H9 (cell line): ENCODE results near the gene CDC42EP5. TPM values are rescaled to one million over a fixed set of nuclear protein-coding genes. Genes with fewer than 3 reads are reported as not detected.

Experiments
- DNase-seq: peaks from one replicate; pipeline ENCODE4 v3.0.0-alpha.2; 2017
- H2AFZ ChIP-seq: one replicate; pipeline ENCODE4 v1.6.1; 2013; ENCODE audit warnings: mild to moderate bottlenecking, low read length, control low read depth, moderate library complexity
- H2AK5ac ChIP-seq: 2 replicates; pipeline ENCODE4 v1.6.1; 2013; ENCODE audit warnings: low read length, control low read depth, mixed read lengths; ENCODE audit not compliant: insufficient read length
- H2BK120ac ChIP-seq: one replicate; pipeline ENCODE4 v1.6.1; 2013; ENCODE audit warnings: low read depth, mild to moderate bottlenecking, low read length, control low read depth, inconsistent platforms; ENCODE audit not compliant: poor library complexity, severe bottlenecking
- H2BK12ac ChIP-seq: 2 replicates; pipeline ENCODE4 v1.6.1; 2013; ENCODE audit warnings: low read length, control low read depth, mixed read lengths, low read depth; ENCODE audit not compliant: insufficient read length
- H2BK15ac ChIP-seq: 2 replicates; pipeline ENCODE4 v1.6.1; 2013; ENCODE audit warnings: low read depth, low read length, control low read depth
- H2BK20ac ChIP-seq: one replicate; pipeline ENCODE4 v1.6.1; 2013; ENCODE audit warnings: low read depth, mild to moderate bottlenecking, low read length, control low read depth, inconsistent platforms; ENCODE audit not compliant: poor library complexity, severe bottlenecking
- H2BK5ac ChIP-seq: 2 replicates; pipeline ENCODE4 v1.6.1; 2013; ENCODE audit warnings: low read length, control low read depth, mixed read lengths; ENCODE audit not compliant: insufficient read length
- H3K14ac ChIP-seq: 2 replicates; pipeline ENCODE4 v1.6.1; 2013; ENCODE audit warnings: low read length, control low read depth; ENCODE audit not compliant: insufficient read depth
- H3K18ac ChIP-seq: 2 replicates; pipeline ENCODE4 v1.6.1; 2013; ENCODE audit warnings: low read depth, mild to moderate bottlenecking, mixed read lengths, low read length, control low read depth; ENCODE audit not compliant: insufficient read length
- H3K23ac ChIP-seq: 2 replicates; pipeline ENCODE4 v1.6.1; 2013; ENCODE audit warnings: low read length, control low read depth, mixed read lengths, low read depth; ENCODE audit not compliant: insufficient read length
- H3K23me2 ChIP-seq: 2 replicates; pipeline ENCODE4 v1.6.1; 2013; ENCODE audit warnings: low read depth, mild to moderate bottlenecking, mixed read lengths, low read length, control low read depth; ENCODE audit not compliant: insufficient read length, poor library complexity, severe bottlenecking
- H3K27ac ChIP-seq: 2 replicates; pipeline ENCODE4 v1.5.1; 2013; ENCODE audit warnings: low read length, control low read depth, mixed read lengths, low read depth; ENCODE audit not compliant: insufficient read length
- H3K27me3 ChIP-seq: 2 replicates; pipeline ENCODE4 v1.6.1; 2013; ENCODE audit warnings: low read length, control low read depth, inconsistent platforms; ENCODE audit not compliant: insufficient read depth
- H3K4ac ChIP-seq: 2 replicates; pipeline ENCODE4 v1.6.1; 2013; ENCODE audit warnings: low read depth, mild to moderate bottlenecking, control low read depth, inconsistent platforms, low read length, moderate library complexity
- H3K4me1 ChIP-seq: 2 replicates; pipeline ENCODE4 v1.6.1; 2013; ENCODE audit warnings: low read length, control low read depth, inconsistent platforms; ENCODE audit not compliant: insufficient read depth
- H3K4me2 ChIP-seq: 2 replicates; pipeline ENCODE4 v1.6.1; 2013; ENCODE audit warnings: low read length, control low read depth, mixed read lengths; ENCODE audit not compliant: insufficient read length, insufficient read depth
- H3K56ac ChIP-seq: 2 replicates; pipeline ENCODE4 v1.6.1; 2013; ENCODE audit warnings: low read depth, mild to moderate bottlenecking, mixed read lengths, low read length, control low read depth; ENCODE audit not compliant: insufficient read length
- H3K79me1 ChIP-seq: 2 replicates; pipeline ENCODE4 v1.6.1; 2013; ENCODE audit warnings: low read depth, mild to moderate bottlenecking, moderate library complexity, low read length, control low read depth, inconsistent platforms; ENCODE audit not compliant: insufficient read depth, poor library complexity, severe bottlenecking
- H3K79me2 ChIP-seq: 2 replicates; pipeline ENCODE4 v1.6.1; 2013; ENCODE audit warnings: low read length, control low read depth, inconsistent platforms; ENCODE audit not compliant: insufficient read depth
- H3K9ac ChIP-seq: 2 replicates; pipeline ENCODE4 v1.6.1; 2013; ENCODE audit warnings: low read length, control low read depth, mixed read lengths; ENCODE audit not compliant: insufficient read length; ENCODE audit errors: extremely low read depth
- H3K9me3 ChIP-seq: one replicate; pipeline ENCODE4 v1.6.1; 2013; ENCODE audit warnings: low read depth, low read length, inconsistent platforms; ENCODE audit not compliant: control insufficient read depth
- H3T11ph ChIP-seq: one replicate; pipeline ENCODE4 v1.6.1; 2013; ENCODE audit warnings: mild to moderate bottlenecking, low read length, control low read depth, inconsistent platforms
- H4K20me1 ChIP-seq: one replicate; pipeline ENCODE4 v1.6.1; 2013; ENCODE audit not compliant: control insufficient read depth, insufficient read length, insufficient read depth
- H4K5ac ChIP-seq: 2 replicates; pipeline ENCODE4 v1.6.1; 2013; ENCODE audit warnings: low read depth, mild to moderate bottlenecking, mixed read lengths, low read length, control low read depth; ENCODE audit not compliant: insufficient read length
- H4K8ac ChIP-seq: replicated peaks from 2 replicates; pipeline ENCODE4 v1.6.1; 2013; ENCODE audit warnings: low read length, control low read depth, mixed read lengths, low read depth; ENCODE audit not compliant: insufficient read length
- H4K91ac ChIP-seq: 2 replicates; pipeline ENCODE4 v1.6.1; 2013; ENCODE audit warnings: low read depth, mild to moderate bottlenecking, moderate library complexity, mixed read lengths, low read length, control low read depth; ENCODE audit not compliant: insufficient read length
- H3K27ac Mint-ChIP-seq, 3 experiments: 2 replicates in 2 of 3; 3 replicates in 1 of 3; pipeline ENCODE4 v1.8.0; 2020 to 2021; ENCODE audit warnings: mixed read lengths in 3 of 3, mild to moderate bottlenecking in 1 of 3, moderate library complexity in 1 of 3
- H3K27me3 Mint-ChIP-seq: 2 replicates; pipeline ENCODE4 v1.8.0; 2021; ENCODE audit warnings: low read depth, mild to moderate bottlenecking, moderate library complexity, mixed read lengths
- H3K36me3 Mint-ChIP-seq, 3 experiments: 2 replicates in 2 of 3; 3 replicates in 1 of 3; pipeline ENCODE4 v1.8.0; 2020 to 2021; ENCODE audit warnings: low read depth in 3 of 3, mixed read lengths in 3 of 3; ENCODE audit not compliant: insufficient read depth in 1 of 3
- H3K4me1 Mint-ChIP-seq, 2 experiments: 2 replicates each; pipeline ENCODE4 v1.8.0; 2020; ENCODE audit warnings: mixed read lengths in 2 of 2
- H3K4me3 Mint-ChIP-seq, 2 experiments: 2 replicates in 1 of 2; 3 replicates in 1 of 2; pipeline ENCODE4 v1.8.0; 2020 to 2021; ENCODE audit warnings: mild to moderate bottlenecking in 2 of 2, mixed read lengths in 2 of 2, moderate library complexity in 1 of 2
- H3K9me3 Mint-ChIP-seq, 2 experiments: 2 replicates in 1 of 2; 3 replicates in 1 of 2; pipeline ENCODE4 v1.8.0; 2020; ENCODE audit warnings: mild to moderate bottlenecking in 2 of 2, mixed read lengths in 2 of 2, moderate library complexity in 1 of 2
- CTCF ChIP-seq: fragments of 200-600 bp; sonication (generic); conservative IDR thresholded peaks from 3 replicates; pipeline ENCODE4 v1.8.0; 2021; ENCODE audit warnings: antibody characterized with exemption, mild to moderate bottlenecking
- WGBS: extraction: QIAGEN DNeasy Blood & Tissue Kit; methylation state at CpG from one replicate; pipeline ENCODE4 v1.1.7; 2013; ENCODE audit warnings: missing lambda C conversion rate, low lambda C conversion rate, mixed read lengths; ENCODE audit not compliant: insufficient read length; ENCODE audit errors: extremely low coverage; 5-methylcytosine and 5-hydroxymethylcytosine counted together
- total RNA-seq: library from RNA; stranded (reverse); gene quantifications from 2 replicates; pipeline ENCODE4 v1.2.1, GENCODE V29; 2021

Gene CDC42EP5
- total RNA-seq, 1 experiment from 2014 or later: 1.6 TPM

- H3K79me2 ChIP-seq: peaks cover 19% of the 10 kb centered on the region
- H2BK120ac ChIP-seq: no peak overlapping the region
- no CpG with 5 or more reads among the region's 9 CpGs for WGBS
- Mint-ChIP-seq H3K4me3 (peak overlapping the region; percentile 97 to 99), H3K4me1 (peaks cover 16 to 28% of the 10 kb centered on the region in 2 experiments), H3K27ac (peak overlapping the region in 2 of 3 experiments; percentile 72 to 76; a peak in 3 of 7 replicates), H3K27me3 (no peaks in the 10 kb centered on the region), H3K9me3 (peaks cover 4 to 10% of the 10 kb centered on the region in 2 experiments; a peak in 2 of 5 replicates), H3K36me3 (peaks cover 44 to 61% (median 54%) of the 10 kb centered on the region in 3 experiments)
- H3K23ac ChIP-seq: no peak overlapping the region
- TF ChIP-seq CTCF: no peak
- H3K79me1 ChIP-seq: peaks cover 10% of the 10 kb centered on the region
- DNase-seq: no peak
- no peak overlapping the region for H2BK20ac ChIP-seq
- H3K23me2 ChIP-seq: peaks cover 9% of the 10 kb centered on the region
- no peak overlapping the region for H2AK5ac ChIP-seq
- no peaks in the 10 kb centered on the region for H3K27me3 ChIP-seq
- no peak overlapping the region for H3K4ac ChIP-seq
- H4K8ac ChIP-seq: no peak overlapping the region
- H3K9ac ChIP-seq: no peak overlapping the region
- H3T11ph ChIP-seq: no peak overlapping the region
- no peak overlapping the region for H2BK15ac ChIP-seq
- H4K91ac ChIP-seq: no peak overlapping the region
- no peak overlapping the region for H4K5ac ChIP-seq
- H4K20me1 ChIP-seq: no peaks in the 10 kb centered on the region
- H2BK5ac ChIP-seq: no peak overlapping the region
- H3K18ac ChIP-seq: no peak overlapping the region
- no peak overlapping the region for H2BK12ac ChIP-seq
- H3K56ac ChIP-seq: no peak overlapping the region
- no peak overlapping the region for H2AFZ ChIP-seq
- H3K27ac ChIP-seq: no peak overlapping the region
- H3K4me1 ChIP-seq: peaks cover 2% of the 10 kb centered on the region; the same call in 1 of the 2 replicates
- H3K14ac ChIP-seq: no peak overlapping the region
- H3K4me2 ChIP-seq: no peak overlapping the region
- H3K9me3 ChIP-seq: no peaks in the 10 kb centered on the region
These were observed 21.7 kb downstream of the CDC42EP5 start for GRCh38 chr19:54451331-54451871.
